ENCODE measurements around the gene UGT1A8.

The UGT1A8 gene

DNA sequence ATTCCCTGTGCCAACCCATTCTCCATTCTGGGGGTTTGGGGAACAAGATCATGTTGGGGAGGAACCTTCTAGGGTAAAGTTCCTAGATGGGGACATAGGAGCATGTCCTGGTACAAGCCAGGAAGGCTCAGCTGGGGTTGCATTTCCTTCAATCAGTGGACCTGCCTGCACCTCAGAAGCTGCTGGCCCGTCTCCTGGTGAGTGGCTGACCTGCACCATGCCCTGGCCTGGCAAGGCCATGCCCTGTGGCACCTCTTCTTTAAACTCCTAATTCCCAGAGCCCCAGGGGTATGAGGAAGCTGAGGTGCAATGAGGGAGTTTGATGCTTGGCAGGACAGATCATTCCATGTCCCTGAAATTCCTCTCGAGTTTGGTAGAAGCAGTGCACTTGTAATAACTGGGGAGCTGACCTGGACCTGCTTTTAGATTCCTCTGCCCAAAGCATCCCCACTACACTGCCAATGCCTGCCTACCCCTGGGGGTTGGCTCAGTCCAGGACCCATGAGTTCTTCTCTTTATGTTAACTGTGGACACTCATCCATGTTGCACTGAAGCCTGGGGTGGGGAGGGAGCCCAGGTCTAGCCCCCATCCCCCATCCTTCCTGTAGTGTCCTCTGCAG is 186.0 kb downstream of the UGT1A8 start:
- no peak for DNase-seq

DNA sequence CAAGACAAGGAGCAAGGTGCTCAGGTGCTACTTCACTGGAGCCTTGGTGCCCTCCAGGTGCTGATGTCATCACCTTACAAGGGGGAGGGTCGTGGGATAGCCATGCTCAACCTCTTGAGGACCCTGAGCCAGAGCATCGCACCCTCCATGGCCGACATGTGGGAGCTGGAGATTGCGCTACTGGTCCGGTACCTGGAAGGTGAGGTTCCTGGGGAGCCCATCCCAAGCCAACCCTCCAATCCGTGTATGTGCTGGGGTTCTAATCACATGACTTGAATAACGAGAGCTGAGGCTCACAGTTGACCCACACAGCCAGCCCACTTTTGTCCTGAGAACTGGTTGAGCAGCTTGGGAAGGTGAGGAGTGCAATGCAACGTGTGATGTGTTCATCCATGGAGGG is 186.6 kb downstream of the UGT1A8 start:
- no peak for DNase-seq

DNA sequence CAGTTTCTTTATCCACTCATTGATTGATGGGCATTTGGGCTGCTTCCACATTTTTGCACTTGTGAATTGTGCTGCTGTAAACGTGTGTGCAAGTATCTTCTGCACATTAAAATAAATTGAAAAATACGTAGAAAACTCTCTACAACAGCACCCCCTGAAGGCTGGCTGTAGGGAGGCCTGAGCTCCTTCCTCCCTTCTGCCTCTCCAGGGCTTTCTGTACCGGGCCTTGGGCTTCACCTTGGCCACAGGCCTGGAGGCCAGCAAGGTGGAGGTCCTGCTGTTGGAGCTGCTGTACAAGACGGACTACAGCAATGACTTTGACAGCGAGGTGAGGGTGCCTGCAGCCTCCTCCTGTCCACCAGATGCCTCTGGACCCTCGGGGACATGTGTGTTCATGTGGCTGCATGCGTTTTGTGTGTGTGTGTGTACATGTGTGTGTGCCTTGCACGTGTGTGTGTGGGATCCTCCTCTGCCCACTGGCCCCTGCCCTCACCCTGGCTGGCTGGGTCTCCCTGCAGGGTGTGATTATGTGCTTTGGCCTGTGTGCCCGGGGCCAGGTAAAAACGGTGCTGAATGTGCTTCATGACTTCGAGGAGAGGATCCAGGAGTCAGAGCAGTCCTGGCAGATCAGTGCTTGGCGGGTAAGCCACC is 189.9 kb downstream of the UGT1A8 start:
- no peak for DNase-seq

DNA sequence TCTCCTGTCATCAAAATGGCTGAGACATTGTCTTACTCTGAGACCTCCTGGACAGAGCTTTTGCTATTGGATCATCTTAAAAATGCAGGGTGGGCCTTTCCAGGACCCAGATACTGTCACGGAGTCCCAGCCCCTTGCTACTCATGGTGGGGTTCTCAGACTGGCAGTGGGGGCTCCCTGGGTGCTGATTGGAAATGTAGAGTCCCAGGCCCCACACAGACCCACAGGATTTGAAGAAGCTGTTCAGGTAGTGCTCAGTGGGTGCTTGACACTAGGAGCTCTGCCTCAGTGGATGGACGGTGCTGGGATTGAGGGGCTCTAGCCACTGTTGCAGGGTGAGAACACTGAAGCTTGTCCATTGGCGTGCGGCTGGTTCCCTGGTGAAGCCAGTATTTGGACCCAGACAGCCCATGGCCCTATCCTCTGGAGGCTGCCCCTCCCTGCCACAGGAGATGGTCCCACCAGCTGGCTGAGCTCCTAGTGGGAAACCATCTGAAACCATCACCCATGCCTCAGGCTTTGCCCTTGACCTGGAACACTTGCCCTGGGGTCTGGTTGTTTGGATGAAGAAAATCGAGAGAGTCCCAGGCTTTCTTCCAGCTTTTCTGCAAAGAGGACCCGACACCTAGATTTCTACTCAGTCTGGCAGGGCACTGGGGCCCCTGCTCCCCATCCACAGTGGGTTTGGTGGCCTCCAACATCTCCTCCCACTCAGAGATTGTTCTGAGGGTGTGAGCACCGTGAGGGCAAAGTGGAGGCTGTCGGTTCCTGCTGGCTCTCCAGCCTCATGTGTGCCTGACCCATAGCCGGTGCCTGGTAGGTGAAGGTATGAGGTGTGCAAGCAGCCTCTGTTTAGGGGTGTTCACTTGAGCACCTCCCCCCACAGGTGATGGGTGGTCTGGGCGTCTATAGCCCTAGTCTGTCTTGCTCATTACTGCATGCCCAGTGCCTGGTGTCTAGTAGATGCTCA is 190.8 kb downstream of the UGT1A8 start:
- no peak for DNase-seq

DNA sequence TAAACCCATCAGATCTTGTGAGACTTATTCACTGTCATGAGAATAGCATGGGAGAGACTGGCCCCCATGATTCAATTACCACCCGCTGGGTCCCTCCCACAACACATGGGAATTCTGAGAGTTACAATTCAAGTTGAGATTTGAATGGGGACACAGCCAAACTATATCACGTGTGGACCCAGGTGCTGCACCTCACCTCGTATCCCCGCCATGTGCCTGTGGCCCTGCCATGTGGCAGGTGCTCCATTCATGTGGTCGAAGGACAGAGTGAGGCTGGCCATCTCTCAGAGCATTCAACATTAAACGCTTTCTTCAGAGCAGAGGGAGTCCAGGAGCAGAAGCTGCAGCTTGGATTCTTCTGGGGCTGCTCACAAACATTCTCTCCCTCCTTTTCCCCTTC is 193.0 kb downstream of the UGT1A8 start:
- DNase-seq: no peak

DNA sequence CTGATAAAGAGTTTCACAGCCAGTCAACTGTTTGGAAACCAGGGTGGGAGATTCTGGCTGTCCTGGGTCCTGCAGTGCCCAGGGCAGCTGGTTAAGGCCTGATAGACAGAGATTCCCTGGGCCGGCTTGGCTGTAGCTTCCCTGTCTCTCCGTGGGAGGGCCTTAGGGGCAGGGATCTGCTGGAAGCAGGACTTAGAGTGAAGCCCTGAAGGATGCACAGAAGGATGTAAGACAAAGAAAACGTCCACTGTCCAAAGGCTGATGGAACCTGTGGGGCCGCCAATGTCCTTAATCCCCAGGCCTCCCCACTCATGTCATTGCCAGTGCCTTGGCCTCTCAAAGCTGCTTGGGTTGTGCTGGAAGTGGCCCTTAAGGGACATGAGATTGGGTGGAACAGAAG is 193.7 kb downstream of the UGT1A8 start:
- no peak for DNase-seq

DNA sequence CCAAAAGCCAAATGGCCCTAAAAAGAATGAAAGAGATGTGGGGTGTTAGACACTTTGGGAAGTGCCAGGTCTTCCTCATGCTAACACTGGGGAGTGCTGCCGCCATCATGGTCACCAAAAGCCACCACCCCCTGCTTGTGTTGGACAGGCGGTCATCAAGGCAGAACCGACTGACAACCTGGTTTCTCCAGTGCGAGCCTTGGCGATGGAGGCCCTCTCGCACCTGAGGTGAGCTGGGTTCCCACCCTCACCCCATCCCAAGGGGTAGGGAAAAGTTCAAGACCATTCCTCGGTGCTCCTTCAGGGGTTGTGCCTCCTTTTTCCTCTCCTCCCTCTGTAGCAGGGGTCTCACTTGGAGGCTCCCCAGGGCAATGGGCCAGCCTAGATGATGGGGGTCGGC is 194.3 kb downstream of the UGT1A8 start:
- no peak for DNase-seq

DNA sequence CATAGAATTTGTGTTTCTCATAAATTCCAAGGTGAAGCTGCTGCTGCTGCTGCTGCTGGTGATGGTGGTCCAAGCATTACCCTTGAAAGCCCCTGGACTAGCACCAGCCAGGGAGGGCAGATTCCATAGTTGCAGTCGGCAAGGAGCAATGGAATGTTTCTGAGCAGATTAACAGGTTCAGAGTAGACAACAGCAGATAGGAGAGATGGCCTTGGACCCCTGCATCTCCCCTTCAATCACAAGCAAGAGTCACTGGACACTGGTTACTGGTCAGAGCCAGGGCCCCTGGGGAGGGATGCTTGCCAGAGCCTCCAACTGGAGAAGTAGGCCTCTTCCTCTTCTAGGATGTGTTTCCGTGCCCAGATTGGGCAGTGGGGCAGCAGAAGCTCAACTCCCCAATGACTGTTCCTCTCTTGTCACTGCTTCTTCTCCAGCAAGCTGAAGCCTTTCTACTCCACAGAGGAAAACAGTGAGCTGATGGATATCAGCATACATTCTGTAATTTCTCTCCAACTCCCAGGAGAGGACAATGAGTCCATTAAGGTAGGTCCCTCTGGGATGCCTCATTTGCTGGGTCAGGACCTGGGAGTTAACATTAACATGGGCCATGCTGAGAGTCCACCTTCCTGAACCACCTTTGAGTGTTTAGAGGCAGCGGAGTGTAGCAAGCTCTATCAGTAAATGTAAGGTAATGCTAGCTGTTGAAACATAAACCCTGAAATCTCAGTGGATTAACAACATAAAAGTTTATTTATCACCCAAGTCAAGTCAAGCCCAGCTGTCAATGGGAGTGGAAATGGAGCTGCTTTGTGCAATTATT is 196.0 kb downstream of the UGT1A8 start:
- no peak for DNase-seq

DNA sequence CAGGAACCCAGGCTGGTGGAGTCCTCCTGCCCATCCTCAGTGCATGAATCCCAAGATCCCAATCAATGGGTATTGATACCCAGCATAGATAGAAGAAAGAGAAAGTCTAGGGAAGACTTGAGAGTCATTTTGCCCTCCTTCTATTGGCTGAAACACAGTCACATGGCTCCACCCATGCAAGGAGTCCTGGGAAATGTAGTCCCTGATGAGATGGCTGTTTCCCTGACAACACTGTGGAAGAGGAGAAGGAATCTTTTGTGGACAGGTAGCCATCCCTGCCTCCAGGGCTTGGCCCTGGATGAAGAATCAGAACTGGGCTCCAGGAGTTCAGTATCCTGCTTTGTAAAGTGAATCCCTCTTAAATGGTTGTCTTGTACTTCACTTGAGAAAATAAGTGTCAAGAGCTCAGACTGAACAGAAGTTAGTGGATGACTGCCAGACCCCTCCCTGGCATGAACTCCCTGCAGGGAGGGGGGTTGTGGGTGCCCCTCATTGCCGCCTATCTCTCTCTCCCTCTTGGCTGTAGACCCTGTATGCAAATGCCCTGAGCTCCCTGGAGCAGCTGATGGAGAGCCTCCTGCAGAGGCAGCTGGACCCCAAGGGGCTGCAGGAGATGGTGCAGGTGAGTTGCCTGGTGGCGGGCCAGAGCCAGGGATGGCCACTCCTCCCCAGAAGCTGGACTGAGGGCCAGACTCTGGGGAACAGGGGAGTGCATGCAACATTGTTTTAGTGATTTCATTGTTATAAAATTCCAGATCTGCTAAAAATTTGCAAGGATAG is 196.8 kb downstream of the UGT1A8 start:
- DNase-seq: no peak

DNA sequence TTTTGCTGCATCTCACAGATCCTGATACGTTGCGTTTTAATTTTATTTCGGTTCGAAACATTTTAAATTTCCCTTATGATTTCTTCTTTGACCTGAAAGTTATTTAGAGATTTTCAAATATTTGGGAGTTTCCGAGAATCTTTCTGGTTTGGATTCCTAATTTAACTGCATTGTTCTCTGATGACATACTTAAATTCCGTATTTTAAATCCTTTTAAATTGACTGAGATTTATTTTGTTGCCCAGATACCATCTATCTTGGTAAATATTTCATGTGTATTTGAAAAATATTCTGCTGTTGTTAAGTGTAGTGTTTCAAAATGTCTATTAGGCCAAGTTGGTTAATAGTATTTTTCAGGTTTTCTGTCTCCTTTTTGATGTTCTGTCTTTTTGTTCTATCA is 198.4 kb downstream of the UGT1A8 start:
- DNase-seq: no peak

DNA sequence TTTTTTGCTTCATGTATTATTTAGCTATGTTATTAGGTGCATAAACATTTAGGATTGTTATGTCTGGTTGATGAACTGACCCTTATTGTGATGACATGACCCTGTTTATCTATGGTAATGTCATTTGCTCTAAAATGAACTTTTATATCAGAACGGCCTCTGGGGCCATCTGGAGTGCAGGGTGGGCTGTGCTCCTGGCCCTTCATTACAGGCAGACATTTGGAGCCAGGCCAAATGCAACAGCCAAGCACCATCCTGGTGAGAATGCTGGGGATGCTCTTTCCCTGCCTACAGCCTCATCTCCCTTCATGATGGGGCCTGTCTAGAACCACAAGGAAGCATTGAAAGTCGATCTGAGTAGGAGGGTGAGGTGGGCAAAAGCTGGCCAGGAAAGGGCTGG is 198.9 kb downstream of the UGT1A8 start:
- DNase-seq: no peak

DNA sequence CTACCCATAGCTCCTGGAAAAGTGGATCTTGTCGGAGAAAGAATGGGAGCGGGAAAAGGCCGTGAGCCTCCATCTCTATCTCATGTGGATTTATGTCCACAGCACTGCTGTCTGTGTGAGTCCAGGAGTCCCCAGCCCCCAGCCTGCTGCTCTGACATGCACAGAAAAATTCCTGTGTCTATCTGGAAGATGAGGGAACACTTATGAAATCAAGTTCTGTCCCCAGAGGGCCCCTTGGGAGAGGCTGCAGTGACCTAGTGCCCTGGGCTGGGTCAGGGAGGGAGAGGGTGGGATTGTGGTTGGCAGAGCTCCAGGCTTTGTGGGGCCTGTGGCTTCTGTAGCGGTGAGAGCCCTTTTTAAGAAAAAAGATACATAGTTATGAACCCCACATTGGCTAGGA is 199.3 kb downstream of the UGT1A8 start:
- DNase-seq: no peak

DNA sequence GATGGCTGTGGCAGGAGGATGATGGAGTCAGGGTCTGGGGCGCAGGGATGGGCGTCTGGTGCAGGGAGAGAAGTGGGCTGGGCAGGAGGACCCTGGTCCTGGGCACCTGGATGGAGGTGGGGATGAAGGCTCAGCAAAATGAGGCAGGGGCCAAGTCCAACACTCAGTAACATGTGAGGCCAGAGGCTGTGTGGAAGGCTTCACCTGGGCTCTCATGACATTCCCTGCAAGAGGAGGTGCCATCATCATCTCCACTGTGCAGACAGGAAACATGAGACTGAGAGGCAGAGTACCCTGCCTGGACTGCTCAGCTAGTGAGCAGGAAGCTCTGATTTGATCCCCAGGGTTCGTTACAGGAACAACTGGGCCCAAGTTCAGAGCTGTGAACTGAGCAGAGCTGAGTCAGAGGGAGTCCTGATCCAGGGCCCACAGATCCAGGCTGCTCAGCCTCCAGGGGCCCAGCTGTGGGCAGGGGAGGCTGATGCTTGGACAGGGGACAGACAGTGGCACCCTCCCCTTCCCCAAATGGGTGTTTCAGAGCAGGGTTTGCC is 200.0 kb downstream of the UGT1A8 start:
- DNase-seq: no peak

DNA sequence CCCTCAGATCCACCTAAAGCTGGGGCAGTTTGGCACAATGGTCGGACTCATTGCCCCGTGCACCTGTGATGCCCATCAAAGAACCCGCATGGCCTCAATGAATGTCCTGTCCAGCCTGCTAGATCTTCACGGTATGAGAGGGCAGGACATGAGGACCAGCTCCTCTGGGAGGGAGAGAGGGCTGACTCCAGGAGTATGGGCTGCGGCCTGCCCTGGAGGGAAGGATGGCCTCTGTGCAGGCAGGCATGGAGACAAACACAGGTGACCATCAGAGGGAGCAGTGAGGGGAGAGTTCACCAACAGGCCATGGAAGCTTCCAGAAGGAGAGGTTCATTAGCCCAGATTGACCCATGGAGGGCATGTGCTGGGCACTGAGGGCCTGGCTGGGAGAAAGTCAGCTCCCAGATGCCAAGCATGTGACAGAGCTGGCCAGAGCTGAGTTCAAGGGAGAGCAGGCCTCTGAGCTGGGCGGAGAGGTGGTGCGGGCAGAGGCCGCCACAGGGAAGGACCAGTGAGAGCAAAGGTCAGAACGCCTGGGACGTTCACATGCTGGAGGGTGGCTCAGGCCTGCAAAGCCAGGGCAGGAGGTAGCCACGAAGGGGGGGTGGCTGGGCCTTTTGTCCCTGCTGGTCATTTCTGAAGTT is 200.7 kb downstream of the UGT1A8 start:
- no peak for DNase-seq

DNA sequence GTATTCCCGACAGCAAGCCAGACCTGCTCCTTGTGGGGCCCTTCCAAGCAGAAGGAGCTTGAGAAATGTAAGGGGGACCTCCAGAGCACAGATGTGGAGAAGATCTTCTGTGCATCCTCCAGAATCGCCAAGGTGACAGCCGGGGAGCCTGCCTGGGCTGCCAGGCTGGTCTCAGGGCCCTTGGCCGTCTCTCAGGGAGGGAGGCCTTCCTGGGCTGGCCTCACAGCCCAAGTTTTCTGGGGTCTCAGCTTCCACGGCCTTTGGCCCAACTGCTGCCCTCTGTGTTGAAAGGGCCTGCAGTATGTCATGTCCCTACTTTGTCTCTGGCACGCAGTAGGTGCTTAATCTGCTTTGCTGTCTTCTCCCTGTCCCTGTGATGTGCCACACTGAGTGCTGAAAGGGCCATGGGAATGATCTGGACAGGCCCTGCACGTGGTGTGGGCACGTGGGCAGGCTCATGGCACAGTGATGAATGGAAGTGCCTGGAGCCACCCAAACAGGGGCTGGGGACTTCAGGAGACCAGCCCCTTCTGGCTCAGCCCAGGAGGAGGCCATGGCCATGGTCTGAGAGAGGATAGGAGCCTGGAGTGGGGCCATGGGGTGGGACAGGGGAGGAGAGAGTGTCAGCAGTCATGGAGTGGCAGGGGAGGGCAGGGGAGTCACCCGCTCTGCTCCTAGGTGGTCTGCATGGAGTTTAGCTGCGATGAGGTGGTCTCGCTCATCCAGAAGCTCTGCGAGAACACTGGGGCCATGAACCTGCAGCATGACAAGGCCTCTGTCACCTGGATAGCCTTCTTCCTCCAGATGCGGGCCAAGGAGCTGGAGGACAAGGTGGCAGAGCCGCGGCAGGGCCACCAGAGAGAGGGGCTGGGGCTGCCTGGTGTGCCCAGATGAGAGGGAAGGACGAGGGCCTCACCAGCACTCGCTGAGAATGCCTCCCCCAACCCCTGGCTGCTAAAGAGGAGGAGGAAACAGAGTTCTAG is 201.5 kb downstream of the UGT1A8 start:
- no peak for DNase-seq

DNA sequence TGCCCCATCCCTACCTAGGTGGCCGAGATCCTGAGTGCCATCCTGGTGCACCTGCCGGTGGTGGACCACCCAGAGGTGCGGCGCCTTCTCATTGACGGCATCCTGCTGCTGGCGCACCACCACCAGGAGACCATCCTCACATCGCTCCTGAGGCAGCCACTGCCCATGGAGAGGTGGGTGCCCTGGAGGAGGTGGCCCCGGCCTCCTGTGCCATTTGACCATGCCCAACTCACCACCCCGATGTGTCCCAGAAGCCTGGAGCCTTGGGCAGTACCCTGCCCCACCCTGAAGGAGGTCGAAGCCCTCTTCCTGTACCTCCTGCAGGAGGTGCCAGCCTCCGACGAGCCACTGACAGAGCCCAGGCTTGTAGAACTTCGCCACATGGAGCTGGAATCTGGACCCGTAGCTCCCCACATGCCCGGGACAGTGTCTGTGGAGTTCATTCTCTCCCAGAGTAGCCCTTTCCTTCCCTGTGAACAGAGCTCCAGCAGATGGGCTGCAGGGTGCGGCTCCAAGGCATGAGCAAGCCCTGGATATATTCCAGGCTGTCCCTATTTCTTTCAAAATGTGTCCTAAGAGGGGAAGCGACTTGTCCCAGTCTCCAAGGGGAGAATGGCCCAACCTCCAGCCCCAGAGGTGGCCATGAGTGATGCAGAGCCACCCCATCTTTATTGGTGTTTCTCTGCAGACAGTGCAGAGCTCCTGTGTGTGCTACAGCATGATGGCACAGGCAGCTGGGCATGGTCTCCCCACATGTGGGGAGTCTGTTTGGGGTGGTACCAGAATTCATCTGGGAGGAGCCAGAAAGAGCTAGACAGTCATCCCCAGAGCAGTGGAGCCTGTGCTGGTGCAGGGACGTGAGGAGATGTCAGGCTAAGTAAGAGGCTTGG is 202.7 kb downstream of the UGT1A8 start:
- DNase-seq: no peak

DNA sequence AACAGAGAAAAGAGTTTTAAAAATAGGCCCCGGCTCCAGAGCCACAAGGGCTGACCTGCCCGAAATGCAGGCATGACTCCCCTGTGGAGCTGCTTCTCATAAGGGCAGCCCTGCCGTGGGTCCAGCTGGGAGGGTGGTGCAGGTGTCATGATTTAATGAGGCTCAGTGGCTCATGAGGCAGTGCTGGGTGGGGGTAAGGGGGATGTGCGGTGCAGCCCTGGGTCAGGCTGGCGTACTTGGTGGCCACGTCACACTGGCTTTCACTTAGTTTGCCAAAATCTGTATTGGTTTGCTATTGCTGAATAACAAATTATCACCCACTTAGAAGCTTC is 203.3 kb downstream of the UGT1A8 start:
- no peak for DNase-seq

DNA sequence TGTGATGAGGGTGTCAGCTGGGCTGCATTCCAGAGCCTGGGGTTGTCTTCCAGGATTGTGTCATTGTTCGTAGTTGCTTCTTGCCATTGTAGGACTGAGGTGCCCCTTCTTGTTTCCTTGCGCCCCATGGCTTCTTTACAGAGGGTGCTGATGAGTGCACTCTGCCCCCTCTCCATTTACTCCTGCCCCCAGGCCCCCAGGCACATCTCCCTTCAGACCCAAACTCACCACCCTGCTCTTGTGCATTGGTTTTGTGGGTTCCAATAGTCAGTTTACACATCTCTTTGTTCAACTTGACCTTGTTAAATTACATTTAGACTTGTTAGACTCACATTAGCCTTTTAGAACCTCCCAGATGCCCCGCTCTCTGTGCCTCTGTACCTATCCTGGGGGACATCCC is 203.8 kb downstream of the UGT1A8 start:
- DNase-seq: no peak

DNA sequence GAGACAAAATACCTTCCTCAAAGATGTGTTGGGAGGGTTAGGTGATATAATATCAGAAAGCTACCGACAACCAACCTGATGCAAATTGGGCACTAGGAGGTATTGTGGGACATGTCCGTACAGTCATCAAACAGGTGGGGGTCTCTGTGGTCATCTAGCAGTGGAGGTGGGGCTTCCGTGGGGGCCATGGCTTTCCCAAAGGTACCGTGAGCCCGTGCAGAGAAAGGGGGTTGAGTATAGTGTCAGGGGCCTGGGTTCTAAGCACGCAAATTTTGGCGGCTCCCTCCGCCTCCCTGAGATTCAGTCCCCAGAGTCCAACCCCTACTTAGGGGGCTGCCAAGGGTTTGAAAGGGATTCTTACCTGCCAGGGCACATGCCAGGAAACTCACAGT is 204.3 kb downstream of the UGT1A8 start:
- no peak for DNase-seq

Measured in midbrain (tissue), 1 donor.